ENCODE data around the gene TNFRSF9. TPM values are rescaled to one million over a fixed set of nuclear protein-coding genes. Genes with fewer than 3 reads are reported as not detected.
"Not testable (repeated sequence)": the region's sequence is repeated elsewhere in the genome, so short reads cannot be mapped to it uniquely, and the experiment has no call there.

Gene TNFRSF9
- total and polyA plus RNA-seq, 2 experiments from 2014 or later = not detected

- TF ChIP-seq, protein P1, sequence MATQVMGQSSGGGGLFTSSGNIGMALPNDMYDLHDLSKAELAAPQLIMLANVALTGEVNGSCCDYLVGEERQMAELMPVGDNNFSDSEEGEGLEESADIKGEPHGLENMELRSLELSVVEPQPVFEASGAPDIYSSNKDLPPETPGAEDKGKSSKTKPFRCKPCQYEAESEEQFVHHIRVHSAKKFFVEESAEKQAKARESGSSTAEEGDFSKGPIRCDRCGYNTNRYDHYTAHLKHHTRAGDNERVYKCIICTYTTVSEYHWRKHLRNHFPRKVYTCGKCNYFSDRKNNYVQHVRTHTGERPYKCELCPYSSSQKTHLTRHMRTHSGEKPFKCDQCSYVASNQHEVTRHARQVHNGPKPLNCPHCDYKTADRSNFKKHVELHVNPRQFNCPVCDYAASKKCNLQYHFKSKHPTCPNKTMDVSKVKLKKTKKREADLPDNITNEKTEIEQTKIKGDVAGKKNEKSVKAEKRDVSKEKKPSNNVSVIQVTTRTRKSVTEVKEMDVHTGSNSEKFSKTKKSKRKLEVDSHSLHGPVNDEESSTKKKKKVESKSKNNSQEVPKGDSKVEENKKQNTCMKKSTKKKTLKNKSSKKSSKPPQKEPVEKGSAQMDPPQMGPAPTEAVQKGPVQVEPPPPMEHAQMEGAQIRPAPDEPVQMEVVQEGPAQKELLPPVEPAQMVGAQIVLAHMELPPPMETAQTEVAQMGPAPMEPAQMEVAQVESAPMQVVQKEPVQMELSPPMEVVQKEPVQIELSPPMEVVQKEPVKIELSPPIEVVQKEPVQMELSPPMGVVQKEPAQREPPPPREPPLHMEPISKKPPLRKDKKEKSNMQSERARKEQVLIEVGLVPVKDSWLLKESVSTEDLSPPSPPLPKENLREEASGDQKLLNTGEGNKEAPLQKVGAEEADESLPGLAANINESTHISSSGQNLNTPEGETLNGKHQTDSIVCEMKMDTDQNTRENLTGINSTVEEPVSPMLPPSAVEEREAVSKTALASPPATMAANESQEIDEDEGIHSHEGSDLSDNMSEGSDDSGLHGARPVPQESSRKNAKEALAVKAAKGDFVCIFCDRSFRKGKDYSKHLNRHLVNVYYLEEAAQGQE (IDR thresholded peaks at IDR 0.05; ENCODE audit: unreplicated experiment) = no peak
Observed at GRCh38 chr1:7919880-7920279, 20.8 kb downstream of the TNFRSF9 start (continued).

DNA sequence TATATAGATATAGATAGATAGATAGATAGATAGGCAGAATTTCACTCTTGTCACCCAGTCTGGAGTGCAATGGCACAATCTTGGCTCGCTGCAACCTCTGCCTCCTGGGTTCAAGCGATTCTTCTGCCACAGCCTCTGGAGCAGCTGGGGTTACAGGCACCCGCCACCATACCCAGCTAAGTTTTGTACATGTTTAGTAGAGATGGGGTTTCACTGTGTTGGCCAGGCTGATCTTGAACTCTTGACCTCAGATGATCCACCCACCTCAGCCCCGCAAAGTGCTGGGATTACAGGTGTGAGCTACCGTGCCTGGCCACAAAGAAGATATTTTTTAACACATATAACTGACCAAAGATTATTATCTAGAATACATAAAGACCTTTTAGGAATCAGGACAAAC is 22.7 kb downstream of the TNFRSF9 start:
- not testable (repeated sequence) for H3K27me3 ChIP-seq (ENCODE audit: insufficient read depth); H3K36me3 ChIP-seq (ENCODE audit: insufficient read depth); DNase-seq (ENCODE audit: low spot score); H3K4me3 ChIP-seq; H3K36me3 Mint-ChIP-seq (ENCODE audit: low read depth); H3K9me3 Mint-ChIP-seq; H2AFZ ChIP-seq; H3K27ac Mint-ChIP-seq; H3K27me3 Mint-ChIP-seq (ENCODE audit: insufficient read depth, low read depth, poor library complexity); H3K9me2 ChIP-seq (ENCODE audit: insufficient read depth); H3K27ac ChIP-seq (ENCODE audit: low read depth); H3K4me1 ChIP-seq (ENCODE audit: insufficient read depth); H3K4me3 Mint-ChIP-seq; H3K4me1 Mint-ChIP-seq; H4K20me1 ChIP-seq (replicated peaks; ENCODE audit: insufficient read depth); H3K4me2 ChIP-seq; H3K79me2 ChIP-seq (replicated peaks; ENCODE audit: insufficient read depth); ATAC-seq; H3F3A ChIP-seq (replicated peaks; ENCODE audit: low read depth)

GRCh38 chr1:7916501-7916830 is 24.2 kb downstream of the TNFRSF9 start:
- Mint-ChIP-seq H3K27me3 (ENCODE audit: insufficient read depth, low read depth, poor library complexity) (no peaks in the 10 kb centered on the region), H3K9me3 (no peaks in the 10 kb centered on the region), H3K36me3 (ENCODE audit: low read depth) (no peaks in the 10 kb centered on the region), H3K4me3 (no peak overlapping the region), H3K27ac (no peak overlapping the region), H3K4me1 (peaks cover 10% of the 10 kb centered on the region; the same call in 2 of the 3 replicates)
- ATAC-seq = no peak
- H3K4me1 ChIP-seq (ENCODE audit: insufficient read depth) = peaks cover 8% of the 10 kb centered on the region; the same call in 1 of the 2 replicates
- no peak overlapping the region for H3K4me3 ChIP-seq
- H3F3A ChIP-seq (replicated peaks; ENCODE audit: low read depth) = no peaks in the 10 kb centered on the region
- H2AFZ ChIP-seq = no peak overlapping the region
- no peaks in the 10 kb centered on the region for H3K9me2 ChIP-seq (ENCODE audit: insufficient read depth)
- no peak for DNase-seq (ENCODE audit: low spot score)
- H3K4me2 ChIP-seq = no peak overlapping the region
- no peaks in the 10 kb centered on the region for H3K36me3 ChIP-seq (ENCODE audit: insufficient read depth)
- H4K20me1 ChIP-seq (replicated peaks; ENCODE audit: insufficient read depth) = no peaks in the 10 kb centered on the region
- H3K27me3 ChIP-seq (ENCODE audit: insufficient read depth) = no peaks in the 10 kb centered on the region
- no peak overlapping the region for H3K27ac ChIP-seq (ENCODE audit: low read depth)
- H3K79me2 ChIP-seq (replicated peaks; ENCODE audit: insufficient read depth) = no peaks in the 10 kb centered on the region
- TF ChIP-seq CTCF (conservative IDR thresholded peaks at IDR 0.05; ENCODE audit: low read depth in 2 of 2) (no peak), CREB1 (CRISPR knock-in tag; IDR thresholded peaks at IDR 0.05; ENCODE audit: low read depth) (no peak), STAT1 (IDR thresholded peaks at IDR 0.05; ENCODE audit: unreplicated experiment) (no peak), ZNF331 (CRISPR knock-in tag; IDR thresholded peaks at IDR 0.05; ENCODE audit: low read depth) (no peak), ZNF114 (CRISPR knock-in tag; IDR thresholded peaks at IDR 0.05) (no peak), JUNB (IDR thresholded peaks at IDR 0.05; ENCODE audit: unreplicated experiment) (no peak), NANOG (IDR thresholded peaks at IDR 0.05; ENCODE audit: borderline replicate concordance) (no peak), ETS1 (IDR thresholded peaks at IDR 0.05) (no peak), POLR2AphosphoS5 (IDR thresholded peaks at IDR 0.05; ENCODE audit: low read depth) (no peak)
- TF ChIP-seq, protein P1 (IDR thresholded peaks at IDR 0.05; ENCODE audit: unreplicated experiment) = no peak

All from GM23338 (cell line).